Posterior cingulate gyrus (tissue), 11 donors: ENCODE measurements around the gene WDR11.

ENCODE experiments used
- DNase-seq, 10 donors: peaks; one replicate each; pipeline versions ENCODE4 v3.0.0 to v3.0.0-alpha.2; 2020 to 2021; ENCODE audit warnings: mixed read lengths in 3 of 10
- intact Hi-C: fragments of 100-400 bp; cut with DNase I; formaldehyde crosslinking; loops from one replicate; pipeline ENCODE4 v1.15.1; 2023

WDR11 gene, protein sequence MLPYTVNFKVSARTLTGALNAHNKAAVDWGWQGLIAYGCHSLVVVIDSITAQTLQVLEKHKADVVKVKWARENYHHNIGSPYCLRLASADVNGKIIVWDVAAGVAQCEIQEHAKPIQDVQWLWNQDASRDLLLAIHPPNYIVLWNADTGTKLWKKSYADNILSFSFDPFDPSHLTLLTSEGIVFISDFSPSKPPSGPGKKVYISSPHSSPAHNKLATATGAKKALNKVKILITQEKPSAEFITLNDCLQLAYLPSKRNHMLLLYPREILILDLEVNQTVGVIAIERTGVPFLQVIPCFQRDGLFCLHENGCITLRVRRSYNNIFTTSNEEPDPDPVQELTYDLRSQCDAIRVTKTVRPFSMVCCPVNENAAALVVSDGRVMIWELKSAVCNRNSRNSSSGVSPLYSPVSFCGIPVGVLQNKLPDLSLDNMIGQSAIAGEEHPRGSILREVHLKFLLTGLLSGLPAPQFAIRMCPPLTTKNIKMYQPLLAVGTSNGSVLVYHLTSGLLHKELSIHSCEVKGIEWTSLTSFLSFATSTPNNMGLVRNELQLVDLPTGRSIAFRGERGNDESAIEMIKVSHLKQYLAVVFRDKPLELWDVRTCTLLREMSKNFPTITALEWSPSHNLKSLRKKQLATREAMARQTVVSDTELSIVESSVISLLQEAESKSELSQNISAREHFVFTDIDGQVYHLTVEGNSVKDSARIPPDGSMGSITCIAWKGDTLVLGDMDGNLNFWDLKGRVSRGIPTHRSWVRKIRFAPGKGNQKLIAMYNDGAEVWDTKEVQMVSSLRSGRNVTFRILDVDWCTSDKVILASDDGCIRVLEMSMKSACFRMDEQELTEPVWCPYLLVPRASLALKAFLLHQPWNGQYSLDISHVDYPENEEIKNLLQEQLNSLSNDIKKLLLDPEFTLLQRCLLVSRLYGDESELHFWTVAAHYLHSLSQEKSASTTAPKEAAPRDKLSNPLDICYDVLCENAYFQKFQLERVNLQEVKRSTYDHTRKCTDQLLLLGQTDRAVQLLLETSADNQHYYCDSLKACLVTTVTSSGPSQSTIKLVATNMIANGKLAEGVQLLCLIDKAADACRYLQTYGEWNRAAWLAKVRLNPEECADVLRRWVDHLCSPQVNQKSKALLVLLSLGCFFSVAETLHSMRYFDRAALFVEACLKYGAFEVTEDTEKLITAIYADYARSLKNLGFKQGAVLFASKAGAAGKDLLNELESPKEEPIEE

DNA sequence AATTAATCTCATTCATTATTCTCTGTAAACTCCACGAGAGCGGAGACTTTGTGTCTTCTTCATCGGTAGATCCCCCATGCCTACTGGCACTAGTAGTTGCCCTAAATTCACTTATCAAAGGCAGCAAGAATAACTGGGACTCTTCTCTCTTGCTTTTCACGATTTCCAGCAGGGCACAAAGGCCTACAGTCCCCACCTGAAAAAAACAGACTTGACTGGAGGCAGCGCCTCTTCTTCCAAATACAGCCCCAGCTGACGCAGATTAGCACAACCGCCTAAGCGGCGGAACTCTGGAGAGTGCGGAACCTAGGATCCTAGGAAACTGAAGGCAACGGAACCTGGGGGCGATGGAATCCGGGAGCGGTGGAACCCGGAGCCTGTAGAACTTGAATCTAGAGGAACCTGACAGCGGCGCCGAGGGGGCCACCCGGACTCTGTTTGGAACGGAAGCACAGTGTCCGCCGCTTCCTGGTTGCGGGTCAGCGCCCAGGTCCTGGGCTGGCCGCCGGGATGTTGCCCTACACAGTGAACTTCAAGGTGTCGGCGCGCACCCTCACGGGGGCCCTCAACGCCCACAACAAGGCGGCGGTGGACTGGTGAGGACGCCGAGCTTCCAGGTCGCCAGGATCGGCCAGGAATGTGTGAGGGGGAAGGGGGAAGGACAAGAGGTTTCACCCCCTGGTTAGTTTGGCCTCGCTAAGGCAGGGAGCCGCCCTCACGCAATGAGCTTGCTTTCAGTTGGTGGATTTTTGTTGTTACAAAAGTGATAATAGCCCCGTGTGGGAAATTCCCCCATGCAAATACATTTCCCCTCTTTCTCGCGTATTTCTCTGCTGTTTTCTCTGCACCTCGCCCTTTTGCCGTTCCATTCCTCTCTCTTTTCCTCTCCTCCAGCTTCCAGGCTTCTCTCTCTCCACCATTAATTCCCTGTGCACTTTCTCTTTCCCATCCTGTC lies at the start of gene WDR11:
Gene WDR11, plus strand, starts transcription at position 452 of the 955 bp plus-strand sequence. Its CDS starts 59 bp downstream, at position 511.
- intact Hi-C loops, result loop anchor here (5.0 kb wide), 1 partner anchor 1076 kb away; the partner anchor contains the start of gene ATE1

DNA sequence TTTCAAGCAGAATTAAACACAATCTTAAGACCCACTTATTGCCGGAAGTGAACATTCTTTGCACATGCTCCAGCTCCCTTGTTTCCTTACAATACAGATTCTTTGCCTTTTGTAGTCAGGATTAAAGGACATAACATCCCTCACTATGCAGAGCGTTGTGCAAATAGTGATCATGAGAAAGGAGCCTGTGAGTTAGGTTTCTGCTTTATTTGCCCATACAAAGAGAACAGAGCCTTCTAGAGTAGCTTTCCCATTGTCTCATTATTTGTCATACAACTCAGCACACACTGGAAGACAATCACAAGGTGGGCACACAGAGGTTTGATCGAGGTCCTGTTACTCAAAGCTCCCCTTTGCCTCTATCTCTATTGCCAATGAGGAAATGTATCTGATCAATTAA lies 48.2 kb upstream of the WDR11 start:
- intact Hi-C loops, result no loop called here
- DNase-seq, result no peak

More for the DNA sequence above, at the start of gene WDR11:
- DNase-seq, result peak; percentile 87 to 98 (median 90)

DNA sequence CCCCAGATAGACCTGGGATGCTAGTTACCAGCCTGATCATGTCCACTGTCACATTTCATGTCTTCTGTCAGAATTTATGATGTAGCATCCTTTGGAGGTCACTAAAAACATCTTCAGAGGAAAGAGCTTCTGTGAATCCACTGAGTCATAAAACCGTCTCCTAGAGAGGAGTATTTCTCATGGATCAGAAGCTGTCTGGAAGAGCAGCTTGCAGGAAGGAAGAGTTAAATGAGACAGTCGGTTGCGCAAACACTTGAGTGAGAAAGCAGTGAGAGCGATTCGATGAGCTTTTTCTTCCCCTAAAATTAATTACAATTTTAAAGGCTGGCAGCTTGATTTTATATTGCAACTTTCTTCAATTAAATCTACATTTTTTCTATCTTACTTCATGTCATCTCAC lies 47.2 kb upstream of the WDR11 start:
- no peak for DNase-seq
- intact Hi-C loops, result no loop called here

DNA sequence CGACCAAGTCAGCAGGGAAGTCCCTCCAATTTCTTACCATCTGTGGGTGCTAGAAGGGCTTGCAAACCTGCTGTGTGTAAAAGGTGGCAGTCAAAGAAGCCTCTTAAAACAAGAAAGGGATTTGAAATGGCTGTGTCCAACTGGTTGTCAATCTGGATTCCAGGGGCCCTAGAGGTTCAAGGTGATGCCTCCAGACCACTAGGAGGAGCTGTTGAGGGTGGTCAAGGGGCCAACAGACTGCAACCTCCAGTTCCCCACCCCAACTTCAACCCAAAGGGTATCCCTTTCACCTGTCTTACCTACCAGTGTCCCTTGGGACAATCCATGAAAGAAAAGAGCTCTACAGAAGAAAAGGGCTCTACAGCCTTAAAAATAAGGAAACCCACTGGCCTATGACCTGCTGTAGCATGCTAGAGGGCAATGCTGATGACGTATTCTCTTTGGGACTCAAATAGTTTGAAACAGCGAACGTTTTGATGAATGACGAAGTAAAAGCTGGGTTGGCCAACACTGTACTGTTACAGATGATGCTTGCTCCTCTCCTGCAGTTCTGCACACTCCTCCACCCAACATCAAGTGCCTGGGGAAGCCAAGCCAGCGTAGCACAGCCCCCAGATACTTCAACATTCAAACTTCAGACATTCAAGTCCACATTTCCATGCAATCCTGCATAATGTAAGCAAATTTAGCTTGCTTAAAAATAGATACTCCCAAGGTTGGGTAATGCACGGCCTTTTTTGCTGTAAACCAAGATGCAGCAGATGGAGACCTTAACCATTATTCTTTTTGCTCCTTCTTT lies 45.9 kb upstream of the WDR11 start:
- intact Hi-C loops, result no loop called here
- no peak for DNase-seq

DNA sequence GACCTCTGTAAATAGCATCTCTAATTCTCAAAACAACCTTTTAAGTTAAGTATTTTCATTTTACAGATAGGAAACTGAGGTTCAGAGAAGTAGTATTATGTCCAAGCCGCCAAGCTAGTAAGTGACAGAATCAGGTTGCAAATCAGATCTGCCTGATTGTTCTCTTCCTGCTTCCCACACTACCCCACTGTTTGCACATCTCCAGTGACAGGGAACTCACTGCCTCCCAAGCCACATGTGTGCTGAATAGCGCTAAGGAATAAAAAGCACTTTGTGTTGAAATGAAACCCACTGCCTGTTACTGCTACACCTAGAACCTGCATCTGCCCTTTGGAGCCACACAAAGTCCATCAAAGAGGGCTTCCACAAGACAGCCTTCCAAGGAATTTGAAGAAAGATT lies 45.1 kb upstream of the WDR11 start:
- intact Hi-C loops, result no loop called here
- no peak for DNase-seq

DNA sequence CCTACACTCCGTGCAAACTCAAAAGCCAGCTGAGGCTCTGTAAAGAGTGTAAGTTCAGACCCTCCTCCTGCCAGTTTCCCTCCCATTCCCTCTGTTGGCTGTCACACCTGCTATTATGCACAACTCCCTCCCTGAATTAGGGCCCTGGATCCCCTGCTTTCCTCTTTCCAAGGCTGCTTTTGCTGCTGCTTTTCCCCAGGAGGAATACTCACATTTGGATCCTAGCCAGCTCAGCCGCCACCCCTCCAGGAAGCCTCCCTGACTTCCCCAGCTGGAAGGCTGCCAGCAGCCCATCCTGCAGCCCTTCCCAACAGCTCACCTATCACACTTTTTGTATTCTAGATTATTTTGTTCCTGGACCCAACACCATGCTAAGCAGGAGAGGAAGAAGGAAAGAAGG lies 40.9 kb upstream of the WDR11 start:
- intact Hi-C loops, result no loop called here
- DNase-seq, result no peak

DNA sequence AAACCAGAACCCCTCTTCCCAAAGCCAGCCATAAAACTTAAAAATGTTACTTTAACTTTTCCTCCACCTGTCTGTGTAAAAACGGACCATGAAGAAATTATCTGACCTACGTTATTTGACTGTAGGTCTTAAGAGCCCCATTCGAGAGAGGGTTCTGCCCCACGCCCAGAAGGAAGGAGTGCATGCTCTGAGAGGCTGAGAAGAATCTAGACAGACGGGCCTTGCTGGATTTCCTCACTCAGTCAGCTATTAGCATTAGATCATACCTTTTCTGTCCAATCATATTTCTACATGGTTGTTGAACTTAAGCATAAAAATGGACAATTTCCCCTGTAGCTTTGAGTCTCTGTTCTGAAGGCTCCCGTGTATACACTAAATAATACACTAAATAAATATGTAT lies 38.1 kb upstream of the WDR11 start:
- intact Hi-C loops, result no loop called here
- DNase-seq, result no peak

DNA sequence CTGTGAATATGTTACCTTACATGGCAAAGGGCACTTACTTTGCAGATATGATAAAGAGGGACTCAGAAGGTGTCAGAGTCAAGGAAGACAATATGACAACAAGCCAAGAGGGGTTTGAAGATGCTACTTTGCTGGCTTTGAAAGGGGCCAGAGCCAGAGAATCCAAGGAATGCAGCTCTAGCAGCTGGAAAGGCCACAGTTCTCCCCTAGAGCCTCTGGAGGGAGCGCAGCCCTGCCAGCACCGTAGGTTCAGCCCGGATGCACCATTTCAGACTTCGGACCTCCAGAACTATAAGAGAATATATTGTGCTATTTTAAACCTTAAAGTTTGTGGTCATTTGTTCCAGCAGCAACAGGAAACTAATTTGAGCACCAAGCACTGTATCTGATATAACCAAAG lies 32.9 kb upstream of the WDR11 start:
- intact Hi-C loops, result no loop called here
- DNase-seq, result no peak

DNA sequence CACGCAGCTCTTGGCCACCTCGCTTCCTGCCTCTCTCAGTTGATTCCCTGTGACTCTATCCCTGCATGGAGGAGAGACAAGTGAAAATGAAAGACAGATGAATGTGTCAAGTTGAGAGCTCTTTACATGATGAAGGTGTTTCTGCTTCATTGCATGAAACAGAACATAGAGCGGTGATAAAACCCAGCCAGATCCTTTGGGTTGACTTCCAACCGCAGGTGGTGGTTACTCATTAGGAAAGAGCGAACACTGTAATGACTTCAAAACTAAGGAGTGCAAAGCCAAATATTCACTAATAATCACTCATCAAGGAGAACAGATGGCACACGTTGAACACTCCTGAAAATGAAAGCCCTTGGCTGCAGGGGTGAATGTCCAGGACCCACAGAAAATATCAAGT lies 31.8 kb upstream of the WDR11 start:
- DNase-seq, result no peak
- intact Hi-C loops, result no loop called here

DNA sequence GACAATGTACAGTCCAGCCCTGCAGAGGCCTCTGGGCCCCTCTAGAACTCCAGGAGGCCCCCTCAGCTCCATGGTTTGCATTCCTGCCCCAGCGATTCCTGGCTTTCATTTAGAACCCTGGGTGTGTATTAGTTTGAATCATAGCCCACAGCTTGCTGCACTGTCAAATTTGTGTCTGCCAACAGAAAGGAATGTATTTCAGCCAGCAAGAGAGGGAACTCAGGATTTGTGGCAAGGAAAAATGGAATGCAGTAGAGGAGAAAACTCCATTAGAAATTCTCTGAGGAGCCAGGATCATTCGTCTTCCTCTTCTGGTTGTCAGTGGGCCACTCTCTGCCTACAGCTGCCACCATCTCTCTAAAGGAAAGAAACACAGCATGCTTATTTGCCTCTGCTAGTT lies 27.9 kb upstream of the WDR11 start:
- DNase-seq, result no peak
- intact Hi-C loops, result no loop called here

DNA sequence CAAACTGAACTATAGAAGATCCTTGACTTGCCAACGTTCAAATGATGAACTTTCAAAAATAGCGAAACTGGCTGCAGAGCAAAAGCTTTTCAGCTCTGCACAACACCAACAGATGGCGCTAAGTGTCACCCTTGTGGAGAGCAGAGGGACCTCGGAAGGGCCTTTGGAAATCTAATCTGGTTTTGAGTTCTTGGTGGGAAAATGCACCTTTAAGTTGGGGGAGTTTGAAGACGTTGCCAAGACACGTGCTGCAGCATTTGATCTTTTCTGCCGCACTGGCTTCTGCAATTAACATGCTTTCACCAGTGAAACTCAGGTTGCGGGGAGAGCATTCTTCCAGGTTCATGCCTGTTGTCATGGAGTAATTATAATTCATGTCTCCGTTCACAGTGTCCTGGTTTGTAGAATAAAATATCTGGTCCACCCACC lies 26.3 kb upstream of the WDR11 start:
- intact Hi-C loops, result no loop called here
- peak in 4 of 10 donors; percentile 16 to 83 (median 21) for DNase-seq

DNA sequence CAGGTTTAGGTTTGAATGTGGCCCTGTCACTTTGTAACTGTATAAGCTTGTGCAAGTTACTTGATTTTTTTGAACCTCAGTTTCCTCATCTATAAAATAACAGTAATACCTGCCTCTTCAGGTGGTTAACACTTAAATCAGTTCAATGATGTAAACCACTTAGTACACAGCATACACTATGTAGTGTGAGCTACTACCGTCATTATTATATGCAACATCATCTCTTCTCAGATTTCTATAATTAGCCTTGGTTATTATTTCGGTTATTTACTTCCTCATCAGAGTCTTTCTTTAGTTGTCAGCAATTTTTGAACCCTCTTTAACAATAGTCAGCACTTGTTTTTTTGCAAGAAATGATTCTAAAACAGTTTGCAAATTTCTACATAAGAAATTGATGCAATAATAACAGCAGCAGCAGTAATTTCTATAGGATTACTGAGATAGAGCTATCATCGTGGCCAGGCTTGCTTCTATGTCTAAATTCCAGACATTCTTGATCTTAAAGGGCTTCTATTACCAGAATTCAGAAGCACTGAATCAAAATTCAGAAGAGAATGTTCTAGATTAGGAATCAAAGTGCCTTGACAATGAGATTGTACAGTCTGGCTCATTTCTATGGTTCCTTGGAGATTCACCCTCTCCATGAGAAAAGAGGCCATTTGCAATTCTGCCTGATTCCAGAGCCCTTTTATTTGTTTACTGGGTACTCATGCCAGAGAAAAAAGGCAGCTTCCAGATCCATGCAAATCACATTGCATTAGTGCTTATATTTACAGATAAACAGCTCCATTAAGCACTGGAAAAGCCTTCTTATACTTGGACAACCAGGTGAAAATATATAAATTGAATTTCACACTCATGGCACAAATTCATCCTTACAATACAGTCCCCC lies 25.0 kb upstream of the WDR11 start:
- intact Hi-C loops, result no loop called here
- no peak for DNase-seq

DNA sequence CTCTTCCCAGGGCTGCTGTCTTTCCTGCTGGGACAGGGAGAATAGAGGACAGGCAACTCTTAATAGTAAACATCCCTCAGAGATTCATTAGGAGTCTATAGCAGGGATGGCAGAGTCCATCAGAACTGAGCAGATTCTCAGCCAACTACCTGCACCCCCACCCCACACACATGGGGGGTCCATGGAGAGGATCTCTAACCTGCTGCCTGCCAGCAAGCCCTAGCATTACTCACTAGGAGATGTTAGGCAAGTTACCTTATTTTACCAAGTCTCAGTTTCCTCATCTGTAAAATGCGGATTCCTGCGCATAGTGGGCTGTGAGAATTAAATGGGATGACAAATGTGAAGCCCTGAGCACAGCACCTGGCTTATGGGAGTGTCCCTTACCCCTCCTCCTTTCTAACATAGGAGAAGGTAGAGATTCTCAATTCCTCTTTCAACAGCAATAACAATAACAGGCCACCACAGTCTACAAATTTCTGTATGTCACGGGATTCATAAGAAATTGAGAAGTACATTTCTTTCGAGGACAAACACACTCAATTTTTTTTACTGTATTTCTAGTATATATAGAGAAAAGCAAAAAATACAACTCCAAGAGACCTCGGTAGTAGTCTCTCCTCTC lies 23.8 kb upstream of the WDR11 start:
- DNase-seq, result no peak
- intact Hi-C loops, result no loop called here

DNA sequence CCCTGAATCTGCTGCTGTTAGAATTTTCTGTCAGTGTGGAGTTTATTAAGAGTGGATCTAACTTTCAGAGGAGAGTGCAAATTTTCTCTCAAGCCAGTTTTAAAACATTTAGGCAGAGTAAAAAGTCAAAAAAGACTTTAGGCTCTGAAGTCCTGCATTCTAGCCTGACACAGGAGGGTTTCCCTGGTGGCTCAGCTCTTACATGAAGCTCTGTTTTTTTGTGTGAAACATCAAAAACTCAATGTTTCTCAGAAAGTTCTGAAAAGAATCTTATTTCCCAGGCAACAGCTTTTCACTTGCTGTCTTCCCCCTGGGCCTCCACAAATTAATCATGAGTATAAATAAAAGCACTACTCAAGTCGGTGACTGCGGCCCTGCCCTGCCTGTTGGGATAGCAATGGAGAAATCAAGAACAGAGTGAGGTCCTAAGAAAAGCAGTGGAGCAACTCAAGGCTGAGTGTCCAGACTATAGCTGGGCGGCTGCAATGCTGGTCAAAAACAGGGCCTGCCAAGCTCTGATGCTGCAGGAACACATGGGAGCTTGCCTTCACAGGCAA lies 22.3 kb upstream of the WDR11 start:
- intact Hi-C loops, result no loop called here
- peak in 1 of 10 donors; percentile 11 for DNase-seq

DNA sequence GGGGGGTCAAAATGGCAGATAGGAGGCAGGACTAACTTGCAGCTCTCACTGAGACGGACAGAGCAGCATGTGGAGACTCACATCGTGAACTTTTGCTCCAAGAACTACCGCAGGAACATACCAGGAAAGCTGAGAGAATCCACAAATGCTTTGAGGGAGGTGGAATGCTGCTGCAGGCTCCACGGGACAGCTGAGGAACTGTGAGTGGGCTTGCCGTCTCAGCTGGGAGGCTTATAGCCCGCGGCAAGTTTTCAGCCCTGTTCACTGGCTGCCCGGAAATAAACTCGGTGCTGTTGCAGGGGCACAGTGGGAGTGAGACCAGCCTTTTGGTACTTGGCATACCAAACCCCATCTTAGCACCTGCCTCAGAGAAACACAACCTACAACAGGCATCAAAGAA lies 19.1 kb upstream of the WDR11 start:
- DNase-seq, result no peak
- intact Hi-C loops, result no loop called here

DNA sequence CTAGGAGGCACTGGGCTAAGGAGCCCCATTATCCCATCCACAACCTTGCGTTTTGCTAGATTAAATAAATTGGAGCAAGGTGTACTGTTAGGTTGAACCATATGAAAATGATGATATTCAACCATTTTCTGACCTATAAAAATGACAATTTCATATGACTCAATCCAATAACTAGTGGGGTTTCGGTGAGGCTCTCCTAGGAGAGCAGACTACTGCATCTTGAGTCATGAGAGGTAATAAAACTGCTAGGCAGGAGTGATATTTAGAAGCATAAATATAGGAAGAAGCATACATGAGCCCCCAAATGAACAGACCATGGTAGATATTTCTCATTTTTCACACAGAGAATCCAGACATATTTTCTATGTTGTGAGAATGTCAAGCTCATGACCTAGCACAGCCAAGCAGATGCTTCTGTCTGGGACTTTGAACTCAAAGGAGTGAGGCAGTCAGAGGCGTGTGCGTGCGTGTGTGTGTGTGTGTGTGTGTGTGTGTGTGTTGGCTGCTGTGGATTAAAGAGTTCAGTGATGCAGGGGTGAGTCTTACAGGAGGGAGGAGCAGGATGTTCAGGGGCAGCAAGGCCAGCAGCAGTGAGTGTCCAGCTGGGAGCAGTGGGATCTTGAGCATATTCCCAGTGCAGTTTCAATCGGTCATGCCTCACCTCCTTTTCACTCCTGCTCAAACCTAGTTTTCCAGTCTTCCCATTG lies 17.8 kb upstream of the WDR11 start:
- peak in 1 of 10 donors; percentile 26 for DNase-seq
- intact Hi-C loops, result no loop called here
